Stimulated activated CD4-positive, alpha-beta T cell treated with anti-CD3 and anti-CD28 coated beads, Interleukin-15, amount 100 ng/mL, for 24 hours (primary cell): Measurements from ENCODE around the gene PSMB4.
A peak's percentile ranks its signal among the peaks of the same experiment; 100 is the strongest.
"Not testable (repeated sequence)": the region's sequence is repeated elsewhere in the genome, so short reads cannot be mapped to it uniquely, and the experiment has no call there.

ENCODE experiments used
- DNase-seq: peaks from one replicate; pipeline ENCODE4 v3.0.0-alpha.2; 2020

PSMB4 gene

DNA sequence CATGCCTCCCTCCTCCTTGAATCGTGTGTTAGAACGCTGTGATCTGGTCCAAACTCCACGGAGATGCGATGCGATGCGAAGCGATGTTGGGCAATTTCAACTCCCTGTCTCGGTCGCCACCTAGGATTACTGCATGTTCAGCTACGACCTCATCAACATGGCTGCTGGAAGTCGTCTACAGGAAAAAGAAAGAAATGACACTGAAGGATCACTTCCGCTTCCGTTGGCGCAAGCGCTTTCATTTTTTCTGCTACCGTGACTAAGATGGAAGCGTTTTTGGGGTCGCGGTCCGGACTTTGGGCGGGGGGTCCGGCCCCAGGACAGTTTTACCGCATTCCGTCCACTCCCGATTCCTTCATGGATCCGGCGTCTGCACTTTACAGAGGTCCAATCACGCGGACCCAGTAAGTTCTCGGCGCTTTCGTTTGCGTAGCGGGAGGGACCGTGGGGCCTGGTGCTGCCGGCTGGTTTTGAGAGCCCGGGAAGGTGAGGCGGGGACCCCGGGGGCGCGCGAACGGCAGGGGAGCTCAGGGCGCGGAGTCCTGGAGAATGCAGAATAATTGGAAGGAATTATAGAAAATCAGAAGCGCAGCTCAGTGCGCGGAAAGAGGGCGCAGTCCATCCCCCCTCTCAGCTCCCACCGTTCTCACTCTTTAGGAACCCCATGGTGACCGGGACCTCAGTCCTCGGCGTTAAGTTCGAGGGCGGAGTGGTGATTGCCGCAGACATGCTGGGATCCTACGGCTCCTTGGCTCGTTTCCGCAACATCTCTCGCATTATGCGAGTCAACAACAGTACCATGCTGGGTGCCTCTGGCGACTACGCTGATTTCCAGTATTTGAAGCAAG, at the start of gene PSMB4:
Gene PSMB4, plus strand, starts transcription at position 250 of the 848 bp plus-strand sequence. Its CDS starts 15 bp downstream, at position 265.
- DNase-seq = peak; percentile 81

GRCh38 chr1:151350323-151350722, 49.0 kb upstream of the PSMB4 start:
- DNase-seq = not testable (repeated sequence)

GRCh38 chr1:151352021-151352718, 47.2 kb upstream of the PSMB4 start:
- DNase-seq = no peak

DNA sequence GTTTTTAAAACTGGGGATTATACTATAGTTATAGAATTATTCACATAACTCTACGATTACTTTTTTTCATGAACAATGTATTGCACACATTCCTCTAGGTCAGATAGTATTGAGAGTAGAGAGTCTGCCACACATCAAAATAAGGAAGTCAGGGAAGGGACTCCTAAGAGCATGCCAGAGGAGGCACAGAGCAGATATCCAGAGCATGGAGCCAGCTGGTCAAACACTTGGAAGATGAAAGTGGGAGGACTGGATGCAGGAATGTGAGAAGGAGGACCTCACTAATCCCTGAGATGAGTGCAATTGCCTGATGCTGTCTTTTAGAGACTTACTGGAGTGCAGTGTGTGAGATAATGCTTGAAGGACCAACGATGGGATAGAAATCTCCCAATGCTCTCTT, 42.7 kb upstream of the PSMB4 start:
- no peak for DNase-seq

DNA sequence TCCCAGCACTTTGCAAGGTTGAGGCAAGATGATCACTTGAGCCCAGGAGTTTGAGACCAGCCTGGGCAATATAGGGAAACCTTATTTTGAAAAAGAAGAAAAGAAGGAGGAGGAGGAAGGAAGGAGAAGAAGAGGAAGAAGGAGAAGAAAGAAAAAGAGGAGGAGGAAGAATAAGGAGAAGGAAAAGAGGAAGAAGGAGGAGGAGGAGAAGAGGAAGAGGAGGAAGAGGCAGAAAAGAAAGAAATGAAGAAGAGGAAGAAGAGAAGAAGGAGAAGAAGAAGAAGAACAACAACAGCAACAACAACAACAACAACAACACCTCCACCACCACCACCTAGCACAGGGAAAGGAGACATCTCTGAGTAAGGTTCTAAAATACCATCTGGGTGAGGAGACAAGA, 37.5 kb upstream of the PSMB4 start:
- no peak for DNase-seq

GRCh38 chr1:151362308-151363155, 36.8 kb upstream of the PSMB4 start:
- DNase-seq = no peak

DNA sequence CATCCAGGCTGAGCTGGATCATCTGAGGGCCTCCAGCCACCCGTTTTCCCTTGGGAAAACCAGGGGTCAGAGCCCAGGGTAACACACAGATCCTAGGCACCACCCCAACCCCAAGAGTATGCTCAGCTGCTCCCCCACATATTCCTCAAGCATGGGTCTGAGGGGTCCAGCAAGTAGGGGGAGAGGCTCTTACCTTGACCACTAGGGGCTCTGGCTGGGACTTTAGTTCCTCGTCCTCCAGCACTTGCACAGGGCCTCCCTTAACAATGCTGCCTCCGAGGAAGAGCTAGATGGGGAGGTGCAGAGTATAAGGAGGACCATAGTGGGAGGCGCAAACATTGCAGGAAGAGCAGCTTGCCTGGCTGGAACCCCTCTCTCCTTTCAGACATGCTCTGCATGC, 34.4 kb upstream of the PSMB4 start:
- DNase-seq = no peak

DNA sequence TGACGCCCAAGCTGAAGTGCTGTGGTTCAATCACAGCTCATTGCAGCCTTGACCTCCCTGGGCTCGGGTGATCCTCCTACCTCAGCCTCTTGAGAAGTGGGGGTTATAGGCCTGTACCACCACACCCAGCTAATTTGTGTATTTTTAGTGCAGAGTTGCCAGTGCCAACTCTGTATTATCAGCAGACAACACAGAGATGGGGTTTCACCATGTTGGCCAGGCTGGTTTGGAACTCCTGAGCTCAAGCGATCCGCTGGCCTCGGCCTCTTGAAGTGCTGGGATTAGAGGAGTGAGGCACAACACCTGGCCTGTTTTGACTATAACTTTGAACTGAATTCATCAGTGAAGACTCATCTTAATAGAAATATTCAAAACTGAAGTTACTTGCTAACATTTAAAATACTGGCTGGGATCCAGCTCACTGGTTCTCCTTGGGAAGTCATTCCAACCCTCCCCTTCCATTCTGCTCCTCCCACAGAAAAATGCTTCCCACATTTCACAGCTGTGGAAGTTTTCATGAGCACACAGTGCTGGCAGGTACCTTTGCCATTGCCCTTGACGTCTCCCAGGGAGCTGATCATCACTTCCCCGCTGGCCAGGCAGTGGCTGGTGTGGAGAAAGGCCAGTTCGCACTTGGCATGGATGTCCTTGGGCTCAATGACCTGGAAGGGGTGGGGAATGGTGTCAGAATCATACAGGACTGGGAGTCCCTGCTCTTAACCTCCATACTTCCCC, 31.5 kb upstream of the PSMB4 start:
- no peak for DNase-seq

DNA sequence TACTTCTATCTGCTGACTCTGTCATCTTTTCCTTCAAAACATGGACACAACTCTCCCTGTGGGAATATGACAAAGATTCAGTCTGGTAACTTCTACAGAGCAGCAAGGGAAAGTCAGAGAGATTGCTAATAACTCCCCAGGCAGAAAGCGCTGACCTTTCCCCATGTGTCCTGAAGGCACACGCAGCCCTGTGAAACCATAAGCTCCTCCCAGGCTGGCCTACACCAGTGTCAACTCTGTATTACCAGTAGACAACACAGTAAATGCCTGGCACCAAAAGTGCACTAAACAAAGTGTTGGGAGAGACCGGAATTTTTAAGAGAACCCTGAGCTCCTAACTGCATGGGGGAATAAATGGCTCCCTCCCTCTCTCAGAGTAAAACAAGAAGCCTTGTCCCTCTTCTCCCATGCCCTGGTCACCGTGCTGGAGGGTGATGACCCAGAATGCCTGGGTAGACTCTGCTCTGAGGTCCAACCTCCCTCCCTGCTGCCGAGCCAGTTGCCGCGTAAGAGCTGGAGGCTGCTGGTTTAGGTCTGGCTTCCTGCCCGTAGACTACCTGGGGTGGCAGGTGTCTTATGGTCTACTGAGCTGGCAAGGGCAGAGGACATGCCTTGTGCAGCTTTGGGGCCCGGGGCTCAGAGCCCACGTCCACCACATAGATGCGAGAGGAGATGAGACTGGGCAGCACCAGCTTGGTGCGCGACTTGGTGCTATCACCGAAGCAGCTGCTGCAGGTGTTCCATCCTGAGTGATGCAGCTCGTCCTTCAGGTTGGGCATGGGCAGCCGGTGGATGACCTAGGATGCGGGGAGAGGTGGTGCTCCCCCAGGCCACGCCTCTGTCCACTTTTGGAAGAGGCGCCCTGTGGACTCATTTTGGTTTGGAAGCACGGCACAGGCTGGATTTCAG, 30.7 kb upstream of the PSMB4 start:
- no peak for DNase-seq

DNA sequence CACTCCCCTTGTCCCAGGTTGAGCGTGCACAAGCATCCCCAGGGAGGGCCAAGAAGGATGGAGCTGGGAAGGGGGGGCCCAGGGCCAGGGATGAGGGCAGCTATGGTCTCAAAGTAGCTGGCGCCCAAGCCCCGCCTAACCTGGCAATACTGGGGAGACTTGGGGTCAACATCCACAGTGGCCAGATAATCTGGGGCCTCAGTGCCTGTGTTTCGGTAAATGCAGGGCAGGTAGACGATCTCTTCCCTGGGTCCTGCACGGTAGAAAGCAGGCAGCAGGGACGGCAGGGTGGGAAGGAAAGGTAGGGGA, 30.1 kb upstream of the PSMB4 start:
- no peak for DNase-seq

DNA sequence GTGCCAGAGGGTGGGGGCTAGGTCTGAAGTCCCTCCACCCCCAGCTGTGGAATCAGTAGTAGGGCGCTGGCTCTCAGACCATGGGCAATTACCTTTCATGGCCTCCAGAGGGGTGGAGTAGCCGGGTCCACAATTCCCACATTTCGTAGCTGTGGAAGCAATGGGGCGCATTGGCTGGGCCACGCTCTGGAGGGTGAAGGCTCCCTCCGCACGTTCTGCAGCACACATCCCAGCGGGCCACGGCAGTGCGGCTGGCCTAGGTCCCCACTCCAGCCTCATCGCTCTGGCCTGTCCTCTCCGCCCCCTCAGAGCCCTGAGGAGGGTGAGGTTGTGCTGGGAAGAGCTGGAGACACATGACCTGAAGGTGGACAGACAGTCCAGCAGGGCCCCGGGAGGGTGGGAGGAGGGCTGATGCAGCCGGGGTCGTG, 29.7 kb upstream of the PSMB4 start:
- no peak for DNase-seq

DNA sequence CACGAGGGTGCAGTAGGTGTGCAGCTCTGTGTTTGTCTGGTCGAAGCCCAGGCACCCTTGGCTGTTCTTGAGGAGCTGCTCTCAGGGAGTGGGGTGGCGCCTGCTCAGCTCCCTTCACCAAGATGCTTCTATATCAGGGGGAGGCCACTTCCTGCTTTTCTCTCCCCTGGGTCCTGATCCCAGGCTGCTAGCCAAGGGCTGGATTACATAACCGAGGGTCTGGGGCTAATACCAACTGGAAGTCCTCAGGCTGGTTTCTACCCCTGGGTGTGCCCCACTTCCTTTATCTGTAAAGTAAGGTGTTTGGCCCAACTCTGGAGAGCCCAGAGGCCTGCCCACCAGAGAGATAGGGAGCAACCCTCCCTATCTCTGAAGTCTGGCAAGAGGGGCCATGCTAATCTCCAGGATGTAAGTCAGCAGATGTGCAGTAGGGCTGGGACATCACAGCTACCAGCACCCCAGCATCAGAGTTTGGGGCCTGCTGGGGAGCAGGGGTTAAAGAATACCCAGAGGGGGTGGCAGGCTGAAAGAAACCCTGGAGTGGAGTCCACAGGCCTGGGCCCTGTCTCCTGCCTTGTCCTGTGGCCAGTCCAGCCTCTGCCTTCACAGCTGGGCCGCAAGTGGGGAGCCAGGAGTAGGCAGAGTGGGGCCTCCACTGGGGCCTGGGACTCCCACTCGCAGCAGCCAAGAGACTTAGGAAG, 29.0 kb upstream of the PSMB4 start:
- no peak for DNase-seq

DNA sequence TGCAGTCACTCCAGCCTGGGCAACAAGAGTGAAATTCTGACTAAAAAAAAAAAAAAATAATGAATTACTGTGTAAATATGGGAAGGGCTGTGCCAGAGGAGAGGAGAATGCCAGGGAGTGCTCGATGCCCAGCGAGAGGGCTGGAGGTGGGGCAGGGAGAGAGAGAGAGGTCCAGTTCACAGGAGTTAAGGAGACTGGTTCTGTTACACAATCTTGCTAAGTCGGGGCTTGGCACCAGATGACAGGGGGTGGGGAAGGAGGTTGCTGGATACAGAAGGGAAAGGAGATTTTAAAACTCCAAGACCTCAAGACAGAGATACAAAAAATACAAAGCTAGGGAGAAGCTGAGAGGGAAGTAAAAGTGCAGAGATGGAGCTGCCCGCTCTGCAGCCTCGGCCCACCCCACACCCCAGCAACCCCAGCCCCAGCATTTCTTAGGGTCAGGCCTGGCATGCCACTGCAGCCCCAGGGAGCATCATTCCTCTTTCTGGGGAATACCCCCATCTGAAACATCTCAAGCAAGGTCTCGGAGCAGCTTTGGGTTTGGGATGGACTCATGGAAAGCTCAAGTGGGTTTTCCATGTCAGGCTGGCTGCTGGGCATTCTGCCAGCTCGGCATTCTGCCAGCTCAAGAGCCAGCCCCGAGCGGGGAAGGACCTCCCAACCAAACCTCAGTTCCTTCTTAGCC, 27.9 kb upstream of the PSMB4 start:
- no peak for DNase-seq

- DNase-seq = no peak
Measured at GRCh38 chr1:151372058-151372934, 27.1 kb upstream of the PSMB4 start, which contains the start of gene SELENBP1. TSS of gene SELENBP1 (minus strand) at chr1:151372705. CDS start at chr1:151372641, 64 bp downstream.

- no peak for DNase-seq
Measured at GRCh38 chr1:151373196-151373595, 26.2 kb upstream of the PSMB4 start.

DNA sequence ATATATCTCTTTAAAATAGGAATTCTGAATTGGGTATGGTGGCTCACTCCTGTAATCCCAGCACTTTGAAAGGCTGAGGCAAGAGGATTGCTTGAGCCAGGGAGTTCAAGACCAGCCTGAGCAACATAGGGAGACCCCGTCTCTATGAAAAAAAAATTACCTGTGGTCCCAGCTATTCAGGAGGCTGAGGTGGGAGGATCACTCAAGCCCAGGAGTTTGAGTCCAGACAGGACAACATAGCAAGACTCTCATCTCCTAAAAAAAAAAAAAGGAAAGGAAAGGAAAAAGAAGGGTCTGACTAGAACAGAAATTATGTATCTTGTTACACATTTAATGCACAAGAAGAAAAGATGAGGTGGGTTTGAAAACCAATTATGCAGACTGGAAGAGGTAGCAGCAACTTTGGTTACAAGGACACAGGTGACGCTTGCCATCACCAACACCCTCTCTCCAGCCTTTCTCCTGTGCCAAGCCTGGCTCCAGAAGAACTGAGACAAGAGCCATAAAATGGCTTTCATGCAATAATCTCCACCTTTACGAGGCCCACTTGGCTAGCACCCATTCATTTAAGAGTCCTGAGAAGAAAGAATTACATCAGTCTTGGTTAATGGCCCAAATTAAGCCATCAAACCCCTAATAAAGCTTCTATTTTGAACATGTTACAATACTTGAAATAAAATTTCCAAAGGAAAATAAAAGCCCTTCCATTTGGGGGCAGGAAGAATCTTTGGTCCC, 22.1 kb upstream of the PSMB4 start:
- no peak for DNase-seq

- DNase-seq = no peak
Measured at GRCh38 chr1:151384584-151384983, 14.8 kb upstream of the PSMB4 start.

DNA sequence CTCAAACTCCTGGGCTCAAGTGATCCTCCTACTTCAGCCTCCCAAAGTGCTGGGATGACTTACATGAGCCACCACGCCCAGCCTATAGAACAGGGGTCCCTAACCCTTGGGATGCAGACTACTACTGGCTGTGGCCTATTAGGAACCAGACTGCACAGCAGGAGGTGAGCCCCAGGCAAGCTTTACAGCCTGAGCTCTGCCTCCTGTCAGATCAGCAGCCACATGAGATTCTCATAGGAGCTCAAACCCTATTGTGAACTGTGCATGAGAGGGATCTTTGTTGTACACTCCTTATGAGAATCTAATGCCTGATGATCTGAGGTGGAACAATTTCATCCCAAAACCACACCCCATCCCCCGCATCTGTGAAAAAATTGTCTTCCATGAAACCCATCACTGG, 13.4 kb upstream of the PSMB4 start:
- no peak for DNase-seq
